Stimulated activated CD8-positive, alpha-beta memory T cell treated with anti-CD3 and anti-CD28 coated beads, Interleukin-15, amount 100 ng/mL, for 24 hours (primary cell): ENCODE data around the gene RNF166.
A peak's percentile ranks its signal among the peaks of the same experiment; 100 is the strongest.

Source experiments
- DNase-seq: peaks from one replicate; pipeline ENCODE4 v3.0.0-alpha.2; 2020; ENCODE audit warnings: low read depth

RNF166 gene

DNA sequence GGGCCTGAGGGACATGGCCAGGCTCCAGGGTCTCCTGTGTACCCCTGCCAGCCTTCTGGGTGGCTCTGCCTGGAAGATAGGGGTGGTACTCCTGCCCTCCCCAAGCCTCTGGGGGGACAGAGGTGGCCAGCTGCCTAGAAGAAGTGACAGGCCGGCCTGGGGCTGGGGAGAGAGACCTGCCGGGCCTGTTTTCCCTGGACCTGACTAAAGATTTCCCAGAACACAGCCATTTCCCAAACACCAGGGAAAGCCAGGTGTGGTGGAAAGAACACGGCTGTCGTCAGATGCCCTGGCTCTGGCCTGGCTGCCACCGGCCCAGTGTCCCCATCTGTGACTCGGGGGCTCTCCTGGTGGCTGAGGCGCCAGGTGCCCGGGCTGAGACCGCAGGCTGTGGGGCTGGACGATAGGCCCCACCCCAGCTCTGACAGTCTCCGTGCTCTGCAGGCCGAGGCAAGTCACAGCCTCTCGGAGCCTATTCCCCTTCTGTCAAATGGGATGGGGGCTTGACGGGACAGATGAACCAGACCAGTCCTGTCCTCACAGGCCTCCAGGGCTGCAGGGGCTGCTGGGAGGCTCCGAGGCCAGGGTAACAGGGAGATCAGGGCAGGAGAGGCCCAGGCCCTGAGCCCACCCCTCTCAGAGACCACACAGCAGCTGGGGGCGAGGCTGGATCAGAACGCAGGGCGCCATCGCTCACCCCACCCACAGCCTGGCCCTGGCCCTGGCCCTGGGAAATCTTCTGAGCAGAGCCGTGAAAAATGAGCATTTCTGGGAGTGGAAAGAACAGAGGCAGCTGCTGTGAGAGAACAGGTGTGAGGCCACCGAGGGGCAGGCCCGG, 33.1 kb upstream of the RNF166 start:
- no peak for DNase-seq

DNA sequence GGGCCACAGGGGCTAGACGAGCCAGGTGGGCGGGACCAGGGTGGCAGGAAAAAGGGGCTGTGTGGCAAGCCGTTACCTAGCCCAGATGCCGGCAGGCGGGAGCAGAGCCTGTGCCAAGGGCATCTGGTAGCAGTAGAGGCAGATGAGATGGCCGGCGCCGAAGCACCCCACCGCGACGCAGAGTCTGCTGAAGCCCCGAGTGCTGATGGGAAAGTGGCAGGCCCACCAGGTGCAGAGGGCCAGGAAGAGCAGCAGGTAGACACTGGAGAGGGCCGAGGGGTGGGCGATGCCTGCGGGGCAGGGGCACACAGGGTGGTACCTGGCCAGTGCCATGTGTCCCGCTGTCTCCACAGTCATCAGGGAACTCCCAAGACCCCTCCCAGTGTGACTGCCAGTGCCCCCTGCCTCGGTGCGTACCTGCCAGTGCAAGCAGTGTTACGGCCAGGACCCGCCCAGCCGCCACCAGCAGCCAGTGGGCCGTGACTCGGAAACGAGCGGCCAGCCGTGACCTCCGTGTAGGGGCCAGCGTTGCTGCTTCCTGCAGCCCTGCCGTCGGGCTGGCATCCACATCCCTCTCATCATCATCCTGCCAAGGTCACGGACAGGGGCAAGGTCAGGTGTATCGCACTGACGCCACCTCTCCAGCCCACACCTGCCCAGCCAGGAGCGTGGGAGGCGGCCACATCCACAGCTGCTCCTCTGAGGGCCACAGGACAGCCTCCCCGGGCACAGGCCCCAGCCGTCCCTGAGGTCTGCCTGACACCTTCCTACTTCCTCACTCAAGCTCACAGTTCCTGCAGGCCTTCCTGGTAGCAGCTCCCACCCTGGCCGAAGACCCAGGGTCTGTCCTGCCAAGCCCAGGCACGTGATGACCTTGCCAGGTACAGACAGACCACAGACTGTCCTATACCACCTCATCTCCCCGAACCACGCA, 32.2 kb upstream of the RNF166 start:
- DNase-seq: no peak

DNA sequence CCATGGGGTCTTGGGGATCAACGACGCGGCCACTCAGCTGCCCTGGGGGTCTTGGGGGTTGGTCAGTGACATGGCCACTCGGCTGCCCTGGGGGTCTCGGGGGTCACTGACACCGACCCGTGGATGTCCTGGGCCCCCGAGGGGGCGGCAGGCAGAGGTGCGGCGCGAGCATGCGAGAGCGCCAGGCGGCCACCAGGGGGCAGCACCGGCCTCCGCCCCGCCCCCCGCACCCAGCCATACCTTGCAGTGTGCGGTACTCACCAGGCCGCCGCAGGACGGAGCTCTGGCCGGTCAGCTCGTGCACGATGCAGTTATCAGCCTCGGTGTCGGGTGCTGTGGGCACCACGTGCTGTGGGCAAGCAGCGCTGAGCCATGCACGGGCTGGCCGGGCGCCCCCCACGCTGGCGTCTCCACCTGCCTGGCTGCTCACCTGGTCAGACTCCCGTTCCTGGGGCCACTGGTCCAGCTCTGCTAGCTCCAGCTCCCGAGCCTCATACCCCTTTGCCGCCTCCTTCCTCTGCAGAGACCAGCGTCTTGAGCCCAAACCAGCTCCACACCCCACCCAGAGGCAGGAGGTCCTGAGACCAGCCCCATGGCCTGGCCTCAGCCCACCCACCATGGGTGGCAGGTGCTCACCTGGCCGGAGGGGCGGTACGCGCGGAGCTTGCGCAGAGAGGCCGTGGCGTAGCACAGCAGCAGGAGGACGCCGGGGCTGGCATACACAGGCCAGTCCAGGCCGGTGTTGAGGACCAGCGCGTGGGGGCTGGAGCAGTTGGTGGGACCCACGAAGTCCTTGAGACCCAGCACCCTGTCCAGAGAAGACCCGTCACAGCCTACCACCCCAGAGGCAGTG, 31.3 kb upstream of the RNF166 start:
- DNase-seq: peak; percentile 65

DNA sequence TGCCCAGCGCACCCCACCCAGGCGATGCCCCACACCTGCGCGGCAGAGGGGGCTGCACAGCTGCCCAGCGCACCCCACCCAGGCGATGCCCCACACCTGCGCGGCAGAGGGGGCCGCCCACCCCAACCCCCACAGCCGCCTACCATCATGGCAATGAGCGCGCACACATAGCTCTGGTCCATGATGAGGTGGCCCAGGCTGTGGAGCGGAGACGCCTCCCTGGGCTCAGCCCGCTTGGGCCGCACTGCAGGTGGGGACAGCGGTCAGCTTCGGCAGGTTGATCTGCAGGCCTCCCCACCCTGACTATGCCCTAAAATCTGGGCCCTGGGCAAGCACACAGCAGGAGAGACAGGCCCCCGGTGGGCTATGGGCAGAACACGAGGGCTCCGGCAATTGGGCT, 30.3 kb upstream of the RNF166 start:
- DNase-seq: no peak

DNA sequence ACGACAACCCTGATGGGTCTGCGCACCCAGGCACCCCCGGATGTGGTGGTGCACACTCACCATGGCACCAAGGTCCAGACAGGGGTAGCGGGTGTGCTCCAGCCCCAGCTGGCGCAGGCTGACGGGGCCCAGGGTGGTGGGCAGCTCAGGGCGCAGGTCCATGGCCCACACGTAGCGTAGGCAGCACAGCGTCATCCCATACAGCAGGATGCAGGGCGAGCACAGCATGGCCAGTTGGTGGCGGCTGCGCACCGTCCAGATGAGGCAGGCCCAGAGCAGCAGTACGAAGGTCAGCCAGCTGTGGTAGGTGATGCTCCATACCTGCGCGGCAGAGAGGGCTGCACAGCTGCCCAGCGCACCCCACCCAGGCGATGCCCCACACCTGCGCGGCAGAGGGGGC, 29.9 kb upstream of the RNF166 start:
- no peak for DNase-seq

DNA sequence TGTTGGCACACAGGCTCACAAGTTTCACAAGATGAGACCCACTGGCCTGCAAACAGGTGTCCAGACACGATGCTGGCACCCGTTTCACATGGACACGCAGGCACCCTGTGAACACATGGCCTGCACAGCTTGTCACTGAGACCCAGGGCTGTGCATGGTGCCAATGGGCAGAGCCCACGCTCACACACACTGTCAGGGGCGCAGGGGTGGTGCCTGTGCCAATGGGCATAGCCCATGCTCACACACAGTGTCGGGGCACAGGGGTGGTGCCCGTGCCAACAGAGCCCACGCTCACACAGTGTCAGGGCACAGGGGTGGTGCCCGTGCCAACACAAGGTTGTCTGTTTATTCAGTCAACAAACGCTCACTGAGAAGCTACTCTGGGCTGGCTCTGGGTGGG, 29.4 kb upstream of the RNF166 start:
- DNase-seq: no peak

DNA sequence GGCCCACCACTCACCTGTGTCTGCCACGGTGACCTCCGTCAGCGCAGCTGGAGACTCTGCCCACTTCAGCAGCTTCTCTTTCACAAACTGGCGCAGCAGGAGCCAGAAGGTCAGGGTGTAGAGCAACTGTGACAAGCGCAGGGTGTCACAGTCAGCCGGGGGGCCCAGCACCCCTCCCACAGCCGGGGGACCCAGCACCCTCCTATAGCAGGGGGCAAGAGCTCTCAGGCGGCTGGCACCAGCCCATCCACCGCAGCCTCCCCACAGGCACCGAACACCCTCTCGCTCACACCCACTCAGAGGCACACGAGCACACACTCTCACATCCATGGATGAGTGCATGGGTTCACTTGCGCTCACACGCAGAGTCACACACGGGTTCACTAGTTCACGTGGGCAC, 28.9 kb upstream of the RNF166 start:
- no peak for DNase-seq

DNA sequence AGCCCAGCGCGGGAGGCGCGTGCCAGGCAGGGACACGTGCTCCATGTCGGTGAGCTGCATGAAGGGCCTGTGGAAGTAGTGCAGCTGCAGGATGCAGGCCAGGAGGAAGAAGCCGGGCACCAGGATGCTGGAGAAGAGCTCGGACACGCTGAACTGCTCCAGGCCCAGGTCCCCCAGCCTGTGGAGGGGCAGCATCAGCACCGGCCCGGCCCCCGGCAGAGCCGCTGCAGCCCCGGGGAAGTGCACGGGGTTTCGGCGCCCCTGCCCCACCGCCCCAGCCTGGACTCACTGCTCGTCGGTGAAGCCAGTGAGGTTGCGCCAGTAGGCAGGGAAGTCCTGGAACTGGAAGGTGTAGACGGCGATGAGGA, 28.1 kb upstream of the RNF166 start:
- DNase-seq: no peak

DNA sequence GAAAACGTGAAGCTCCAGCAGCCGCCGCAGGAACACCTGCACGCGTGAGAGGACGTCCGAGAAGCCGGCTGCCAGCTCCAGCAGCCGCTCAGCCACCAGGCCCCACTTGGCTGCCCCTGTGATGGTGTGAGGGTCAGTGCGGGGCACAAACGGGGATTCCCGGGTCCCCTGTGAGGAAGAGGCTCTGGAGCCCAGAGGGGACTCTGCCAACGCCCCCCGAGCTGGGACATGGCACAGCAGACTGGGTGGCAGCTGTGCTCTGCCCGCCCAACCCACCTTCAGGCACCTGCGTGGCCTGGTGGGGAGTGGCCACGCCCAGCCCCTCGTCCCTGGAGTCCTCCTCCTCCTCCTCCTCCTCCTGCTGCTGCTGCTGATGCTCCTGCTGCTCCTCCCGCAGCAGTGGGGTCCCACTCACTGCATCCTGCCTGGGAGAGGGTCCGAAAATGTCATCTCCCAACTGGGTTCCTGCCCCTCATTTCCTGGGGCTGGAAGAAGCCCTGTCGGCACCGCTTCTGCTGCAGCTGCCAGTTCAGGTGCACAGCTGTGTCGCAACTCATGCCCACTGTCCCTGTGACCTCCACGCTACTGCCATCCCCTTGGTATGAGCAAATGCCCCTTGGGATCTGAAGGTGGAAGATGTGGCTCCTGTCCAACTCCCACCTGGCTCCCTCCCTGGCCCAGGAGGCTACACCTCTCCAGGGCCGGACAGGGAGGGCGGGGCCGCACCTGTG, 27.6 kb upstream of the RNF166 start:
- DNase-seq: no peak

DNA sequence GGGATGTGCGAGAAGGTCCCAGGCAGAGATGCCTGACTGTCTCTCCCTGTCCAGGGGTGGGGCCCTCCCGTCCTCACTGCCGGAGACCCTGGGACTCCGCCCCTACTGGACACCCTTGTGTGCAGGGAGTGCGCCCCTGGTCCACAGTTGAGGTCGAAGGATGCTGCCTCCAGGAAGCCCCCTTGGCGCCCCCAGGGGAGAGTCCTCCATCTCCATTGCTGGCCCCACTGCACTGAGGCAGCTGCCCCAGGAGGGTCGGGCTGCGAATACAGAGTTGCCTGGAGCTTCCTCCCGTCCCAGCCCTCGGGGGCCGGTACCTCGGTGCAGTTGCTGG, 26.7 kb upstream of the RNF166 start:
- DNase-seq: no peak

DNA sequence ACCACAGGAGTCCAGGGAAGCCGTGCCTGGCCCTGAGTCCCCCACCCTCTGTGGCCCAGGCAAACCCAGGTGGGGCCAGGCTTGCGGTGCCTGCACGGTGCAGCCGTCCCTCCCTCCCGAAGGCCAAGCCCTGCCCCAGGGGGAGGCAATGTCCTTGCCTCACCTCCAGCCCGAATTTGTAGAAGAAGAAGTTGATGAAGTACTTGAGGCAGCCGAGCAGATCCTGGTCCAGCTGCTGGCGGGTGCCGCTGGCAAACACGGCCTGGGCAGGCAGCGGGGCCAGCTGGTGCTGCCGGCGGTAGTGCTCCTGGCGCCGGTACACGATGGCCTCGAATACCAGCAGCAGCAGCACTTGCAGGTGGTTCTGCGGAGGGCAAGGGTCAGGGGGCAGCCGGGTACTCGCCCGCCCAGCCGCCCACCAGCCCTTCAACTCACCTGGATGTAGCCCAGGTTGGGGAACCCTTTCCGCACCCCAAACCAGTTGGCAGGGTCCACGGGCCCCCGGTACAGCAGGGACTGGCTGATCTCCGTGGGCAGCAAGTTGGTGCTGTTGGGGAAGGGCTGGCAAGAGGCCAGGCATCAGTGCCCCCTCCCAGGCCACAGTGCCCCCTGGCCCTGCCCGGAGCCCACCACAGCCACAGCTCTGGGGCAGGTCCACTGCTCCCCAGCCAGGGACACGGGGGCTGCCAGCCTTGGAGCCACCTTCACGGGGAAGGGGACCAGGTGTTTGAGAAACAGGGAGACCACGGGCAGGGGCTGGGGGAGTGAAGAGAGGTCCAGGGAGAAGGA, 26.2 kb upstream of the RNF166 start:
- DNase-seq: no peak

DNA sequence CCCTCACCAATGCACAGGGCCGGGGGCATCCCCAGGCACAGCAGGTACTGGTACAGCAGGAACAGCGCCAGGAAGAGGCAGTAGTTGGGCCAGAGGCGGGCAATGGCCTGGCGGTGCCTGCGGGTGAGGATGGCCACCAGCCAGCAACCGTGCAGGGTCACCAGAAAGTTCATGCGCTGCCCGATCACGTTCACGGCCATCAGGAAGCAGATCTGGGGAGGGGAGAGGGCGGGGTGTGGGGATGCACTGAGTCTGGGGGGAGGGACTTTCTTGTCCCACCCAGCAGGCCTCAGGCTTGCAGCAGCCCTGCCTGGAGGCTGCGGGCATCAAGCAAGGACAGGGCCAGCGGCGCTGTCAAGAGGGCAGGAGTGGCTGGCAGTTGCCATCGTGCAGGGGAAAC, 25.5 kb upstream of the RNF166 start:
- DNase-seq: no peak

DNA sequence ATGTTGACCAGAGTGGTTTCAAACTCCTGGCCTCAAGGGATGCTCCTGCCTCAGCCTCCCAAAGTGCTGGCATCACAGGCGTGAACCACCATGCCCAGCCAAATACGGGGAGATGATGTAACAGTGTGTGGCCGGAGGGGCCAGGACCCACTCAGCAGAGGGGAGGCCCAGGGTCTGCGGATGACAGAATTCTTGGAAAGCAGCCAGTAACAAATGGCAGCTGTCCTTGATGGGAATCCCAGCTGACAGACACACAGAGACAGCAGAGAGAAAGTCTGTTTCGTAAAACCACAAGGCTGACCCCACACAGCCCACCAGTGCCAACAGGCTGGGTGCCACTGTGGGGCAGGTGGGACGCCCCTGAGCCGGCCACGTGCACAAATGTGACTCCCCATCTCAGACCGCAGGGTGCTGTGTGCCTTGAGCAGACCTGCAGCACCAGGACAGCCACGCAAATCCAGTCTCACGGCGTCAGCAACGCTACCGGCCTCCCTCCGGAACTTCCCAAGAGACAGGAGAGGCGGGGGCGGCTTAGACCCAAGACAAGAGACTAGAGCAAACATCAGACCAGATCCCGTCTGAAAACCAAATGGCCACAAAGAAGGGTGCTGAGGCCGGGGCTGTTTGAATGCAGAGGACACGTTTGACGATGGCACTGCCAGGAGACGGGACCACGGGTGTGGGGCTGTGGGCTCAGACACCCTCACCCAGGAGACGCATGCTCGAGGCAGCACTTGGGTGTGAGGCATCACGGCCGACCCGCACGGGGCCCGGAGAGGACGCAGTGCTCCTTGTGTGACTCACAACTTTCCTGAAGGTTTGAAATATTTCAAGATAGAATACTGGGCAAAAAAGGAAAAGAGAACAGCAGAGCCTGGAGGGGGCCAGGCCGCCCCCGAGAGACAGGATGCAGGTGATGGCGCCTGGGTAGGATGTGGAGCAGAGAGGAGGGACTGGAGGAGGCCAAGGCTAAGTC, 24.7 kb upstream of the RNF166 start:
- DNase-seq: no peak

DNA sequence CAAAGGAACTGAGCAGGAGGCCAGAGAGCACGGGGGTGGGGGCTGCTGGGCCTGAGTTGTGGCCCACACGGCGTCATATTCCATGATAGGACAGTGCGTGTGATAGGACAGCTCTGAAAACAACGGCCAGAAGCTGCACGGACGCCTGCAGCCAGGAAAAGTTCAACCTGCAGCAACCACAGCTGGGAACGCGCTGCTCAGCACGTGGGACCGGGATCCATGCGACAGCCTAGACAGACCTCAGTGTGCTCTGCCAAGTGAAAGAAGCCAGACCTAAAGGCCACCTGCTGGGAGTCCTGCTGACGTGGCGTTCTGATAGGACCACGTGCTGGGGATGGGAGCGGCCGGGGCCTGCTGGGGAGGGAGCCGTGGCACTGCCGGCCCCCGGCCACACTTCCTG, 21.7 kb upstream of the RNF166 start:
- DNase-seq: no peak

DNA sequence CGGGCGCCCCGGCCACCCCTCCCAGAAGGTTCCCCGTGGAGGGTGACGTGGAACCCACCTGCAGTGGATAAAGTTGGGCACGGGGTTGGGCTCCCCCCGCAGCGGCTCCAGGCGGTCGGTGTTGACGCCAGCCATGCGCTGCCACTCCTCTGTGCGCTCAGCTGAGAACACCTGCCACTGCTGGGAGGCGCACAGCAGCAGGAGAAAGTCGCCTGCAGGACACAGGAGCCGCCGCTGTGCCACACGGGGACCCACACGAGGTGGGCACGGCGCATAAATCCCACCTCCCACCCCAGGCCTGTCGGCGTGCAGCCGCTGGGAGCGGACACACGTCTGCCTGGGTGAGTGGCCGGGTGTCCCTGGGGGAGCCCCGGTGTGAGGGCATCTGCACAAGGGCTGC, 20.8 kb upstream of the RNF166 start:
- no peak for DNase-seq

DNA sequence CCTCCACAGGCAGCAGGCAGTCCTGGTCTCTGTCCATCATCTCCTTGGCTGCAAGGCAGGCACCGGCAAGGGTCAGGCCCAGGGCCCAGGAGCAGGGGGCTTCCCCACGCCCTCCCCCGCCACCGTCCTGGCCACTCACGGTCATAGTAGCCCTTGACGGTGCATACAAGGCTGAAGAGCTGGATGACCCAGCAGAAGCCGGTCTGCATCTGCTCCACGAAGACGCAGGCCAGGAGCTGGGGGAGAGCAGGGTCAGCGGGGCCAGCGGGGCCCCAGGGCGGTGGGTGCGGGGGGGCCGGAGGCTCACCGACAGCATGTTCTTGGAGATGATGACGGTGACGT, 20.2 kb upstream of the RNF166 start:
- DNase-seq: no peak

DNA sequence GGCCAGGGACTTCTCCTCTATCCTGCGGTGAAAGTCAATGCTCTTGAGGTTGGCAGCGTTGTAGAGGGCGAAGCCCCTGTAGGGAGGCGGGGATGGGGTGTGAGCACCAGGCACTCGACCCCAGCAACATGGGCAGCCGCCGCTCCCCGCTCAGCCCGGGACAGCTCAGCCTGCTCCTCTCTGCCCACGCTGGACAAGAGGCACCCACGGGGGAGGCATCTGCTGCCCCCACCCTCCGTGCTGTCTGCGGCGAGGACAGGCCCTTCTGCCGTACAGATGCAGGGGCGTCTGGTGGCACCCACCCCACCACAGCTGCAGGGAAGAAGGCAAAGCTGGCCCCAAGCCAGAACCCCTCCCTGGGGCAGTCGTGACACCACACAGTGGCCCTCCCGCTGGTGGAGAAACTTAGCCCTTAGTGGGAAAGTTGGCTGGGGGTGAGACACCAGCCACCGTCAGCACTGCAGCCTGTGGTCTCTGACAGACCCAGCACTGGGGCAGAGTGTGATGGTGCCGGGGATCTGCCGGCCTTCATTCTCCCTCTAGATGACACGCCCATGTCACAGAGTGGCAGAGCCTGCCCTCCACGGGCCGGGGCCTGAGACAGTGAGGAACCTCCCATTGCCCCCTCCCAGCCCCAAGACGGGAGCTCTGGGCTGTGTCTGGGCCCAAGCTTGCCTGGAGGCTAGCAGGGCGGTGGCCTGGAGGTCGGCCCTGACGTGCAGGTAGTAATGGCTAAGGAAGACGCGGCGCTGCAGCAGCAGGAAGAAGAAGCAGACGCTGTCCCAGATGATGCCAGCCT, 19.6 kb upstream of the RNF166 start:
- no peak for DNase-seq

DNA sequence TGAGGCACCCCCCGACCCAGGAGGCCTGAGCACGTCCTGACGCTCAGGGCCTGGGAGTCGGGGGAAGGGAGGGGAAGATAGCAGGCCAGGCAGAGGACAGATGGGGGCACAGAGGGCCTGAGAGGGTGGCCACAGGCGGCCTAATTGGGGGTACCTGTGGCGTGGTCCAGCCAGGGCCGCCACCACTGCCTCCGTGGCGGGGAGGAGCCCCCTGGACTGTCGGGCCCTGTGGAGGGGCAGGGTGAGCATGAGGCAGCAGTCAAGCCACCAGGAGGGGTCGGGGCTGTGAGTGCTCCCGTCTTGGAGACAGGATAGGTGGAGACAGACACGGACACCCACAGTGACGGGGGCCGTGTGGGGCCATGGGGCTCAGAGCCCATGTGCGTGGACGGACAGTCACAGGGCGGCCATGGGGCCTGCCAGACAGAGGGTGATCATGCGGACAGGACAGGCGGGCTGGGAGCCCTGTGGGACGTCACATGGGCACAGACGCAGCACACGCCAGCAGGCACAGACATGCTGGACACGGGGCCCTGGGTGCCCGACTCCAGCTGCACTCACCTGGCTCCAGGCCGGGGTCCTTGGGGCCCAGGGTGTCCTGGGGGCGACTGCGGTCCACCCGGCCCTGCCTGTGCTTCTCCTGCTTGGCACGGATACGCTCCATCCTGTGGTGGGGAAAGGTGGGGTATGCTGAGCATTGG, 18.8 kb upstream of the RNF166 start:
- no peak for DNase-seq
